H9 (cell line): ENCODE data around the gene ANGPTL3. TPM values are rescaled to one million over a fixed set of nuclear protein-coding genes. Genes with fewer than 3 reads are reported as not detected.

ENCODE experiments used
- DNase-seq: peaks from one replicate; pipeline ENCODE4 v3.0.0-alpha.2; 2017
- H2AFZ ChIP-seq: one replicate; pipeline ENCODE4 v1.6.1; 2013; ENCODE audit warnings: mild to moderate bottlenecking, low read length, control low read depth, moderate library complexity
- H2AK5ac ChIP-seq: 2 replicates; pipeline ENCODE4 v1.6.1; 2013; ENCODE audit warnings: low read length, control low read depth, mixed read lengths; ENCODE audit not compliant: insufficient read length
- H2BK120ac ChIP-seq: one replicate; pipeline ENCODE4 v1.6.1; 2013; ENCODE audit warnings: low read depth, mild to moderate bottlenecking, low read length, control low read depth, inconsistent platforms; ENCODE audit not compliant: poor library complexity, severe bottlenecking
- H2BK12ac ChIP-seq: 2 replicates; pipeline ENCODE4 v1.6.1; 2013; ENCODE audit warnings: low read length, control low read depth, mixed read lengths, low read depth; ENCODE audit not compliant: insufficient read length
- H2BK15ac ChIP-seq: 2 replicates; pipeline ENCODE4 v1.6.1; 2013; ENCODE audit warnings: low read depth, low read length, control low read depth
- H2BK20ac ChIP-seq: one replicate; pipeline ENCODE4 v1.6.1; 2013; ENCODE audit warnings: low read depth, mild to moderate bottlenecking, low read length, control low read depth, inconsistent platforms; ENCODE audit not compliant: poor library complexity, severe bottlenecking
- H2BK5ac ChIP-seq: 2 replicates; pipeline ENCODE4 v1.6.1; 2013; ENCODE audit warnings: low read length, control low read depth, mixed read lengths; ENCODE audit not compliant: insufficient read length
- H3K14ac ChIP-seq: 2 replicates; pipeline ENCODE4 v1.6.1; 2013; ENCODE audit warnings: low read length, control low read depth; ENCODE audit not compliant: insufficient read depth
- H3K18ac ChIP-seq: 2 replicates; pipeline ENCODE4 v1.6.1; 2013; ENCODE audit warnings: low read depth, mild to moderate bottlenecking, mixed read lengths, low read length, control low read depth; ENCODE audit not compliant: insufficient read length
- H3K23ac ChIP-seq: 2 replicates; pipeline ENCODE4 v1.6.1; 2013; ENCODE audit warnings: low read length, control low read depth, mixed read lengths, low read depth; ENCODE audit not compliant: insufficient read length
- H3K23me2 ChIP-seq: 2 replicates; pipeline ENCODE4 v1.6.1; 2013; ENCODE audit warnings: low read depth, mild to moderate bottlenecking, mixed read lengths, low read length, control low read depth; ENCODE audit not compliant: insufficient read length, poor library complexity, severe bottlenecking
- H3K27ac ChIP-seq: 2 replicates; pipeline ENCODE4 v1.5.1; 2013; ENCODE audit warnings: low read length, control low read depth, mixed read lengths, low read depth; ENCODE audit not compliant: insufficient read length
- H3K27me3 ChIP-seq: 2 replicates; pipeline ENCODE4 v1.6.1; 2013; ENCODE audit warnings: low read length, control low read depth, inconsistent platforms; ENCODE audit not compliant: insufficient read depth
- H3K4ac ChIP-seq: 2 replicates; pipeline ENCODE4 v1.6.1; 2013; ENCODE audit warnings: low read depth, mild to moderate bottlenecking, control low read depth, inconsistent platforms, low read length, moderate library complexity
- H3K4me1 ChIP-seq: 2 replicates; pipeline ENCODE4 v1.6.1; 2013; ENCODE audit warnings: low read length, control low read depth, inconsistent platforms; ENCODE audit not compliant: insufficient read depth
- H3K4me2 ChIP-seq: 2 replicates; pipeline ENCODE4 v1.6.1; 2013; ENCODE audit warnings: low read length, control low read depth, mixed read lengths; ENCODE audit not compliant: insufficient read length, insufficient read depth
- H3K56ac ChIP-seq: 2 replicates; pipeline ENCODE4 v1.6.1; 2013; ENCODE audit warnings: low read depth, mild to moderate bottlenecking, mixed read lengths, low read length, control low read depth; ENCODE audit not compliant: insufficient read length
- H3K79me1 ChIP-seq: 2 replicates; pipeline ENCODE4 v1.6.1; 2013; ENCODE audit warnings: low read depth, mild to moderate bottlenecking, moderate library complexity, low read length, control low read depth, inconsistent platforms; ENCODE audit not compliant: insufficient read depth, poor library complexity, severe bottlenecking
- H3K79me2 ChIP-seq: 2 replicates; pipeline ENCODE4 v1.6.1; 2013; ENCODE audit warnings: low read length, control low read depth, inconsistent platforms; ENCODE audit not compliant: insufficient read depth
- H3K9ac ChIP-seq: 2 replicates; pipeline ENCODE4 v1.6.1; 2013; ENCODE audit warnings: low read length, control low read depth, mixed read lengths; ENCODE audit not compliant: insufficient read length; ENCODE audit errors: extremely low read depth
- H3K9me3 ChIP-seq: one replicate; pipeline ENCODE4 v1.6.1; 2013; ENCODE audit warnings: low read depth, low read length, inconsistent platforms; ENCODE audit not compliant: control insufficient read depth
- H3T11ph ChIP-seq: one replicate; pipeline ENCODE4 v1.6.1; 2013; ENCODE audit warnings: mild to moderate bottlenecking, low read length, control low read depth, inconsistent platforms
- H4K20me1 ChIP-seq: one replicate; pipeline ENCODE4 v1.6.1; 2013; ENCODE audit not compliant: control insufficient read depth, insufficient read length, insufficient read depth
- H4K5ac ChIP-seq: 2 replicates; pipeline ENCODE4 v1.6.1; 2013; ENCODE audit warnings: low read depth, mild to moderate bottlenecking, mixed read lengths, low read length, control low read depth; ENCODE audit not compliant: insufficient read length
- H4K8ac ChIP-seq: replicated peaks from 2 replicates; pipeline ENCODE4 v1.6.1; 2013; ENCODE audit warnings: low read length, control low read depth, mixed read lengths, low read depth; ENCODE audit not compliant: insufficient read length
- H4K91ac ChIP-seq: 2 replicates; pipeline ENCODE4 v1.6.1; 2013; ENCODE audit warnings: low read depth, mild to moderate bottlenecking, moderate library complexity, mixed read lengths, low read length, control low read depth; ENCODE audit not compliant: insufficient read length
- H3K27ac Mint-ChIP-seq, 3 experiments: 2 replicates in 2 of 3; 3 replicates in 1 of 3; pipeline ENCODE4 v1.8.0; 2020 to 2021; ENCODE audit warnings: mixed read lengths in 3 of 3, mild to moderate bottlenecking in 1 of 3, moderate library complexity in 1 of 3
- H3K27me3 Mint-ChIP-seq: 2 replicates; pipeline ENCODE4 v1.8.0; 2021; ENCODE audit warnings: low read depth, mild to moderate bottlenecking, moderate library complexity, mixed read lengths
- H3K36me3 Mint-ChIP-seq, 3 experiments: 2 replicates in 2 of 3; 3 replicates in 1 of 3; pipeline ENCODE4 v1.8.0; 2020 to 2021; ENCODE audit warnings: low read depth in 3 of 3, mixed read lengths in 3 of 3; ENCODE audit not compliant: insufficient read depth in 1 of 3
- H3K4me1 Mint-ChIP-seq, 2 experiments: 2 replicates each; pipeline ENCODE4 v1.8.0; 2020; ENCODE audit warnings: mixed read lengths in 2 of 2
- H3K4me3 Mint-ChIP-seq, 2 experiments: 2 replicates in 1 of 2; 3 replicates in 1 of 2; pipeline ENCODE4 v1.8.0; 2020 to 2021; ENCODE audit warnings: mild to moderate bottlenecking in 2 of 2, mixed read lengths in 2 of 2, moderate library complexity in 1 of 2
- H3K9me3 Mint-ChIP-seq, 2 experiments: 2 replicates in 1 of 2; 3 replicates in 1 of 2; pipeline ENCODE4 v1.8.0; 2020; ENCODE audit warnings: mild to moderate bottlenecking in 2 of 2, mixed read lengths in 2 of 2, moderate library complexity in 1 of 2
- CTCF ChIP-seq: fragments of 200-600 bp; sonication (generic); conservative IDR thresholded peaks from 3 replicates; pipeline ENCODE4 v1.8.0; 2021; ENCODE audit warnings: antibody characterized with exemption, mild to moderate bottlenecking
- WGBS: extraction: QIAGEN DNeasy Blood & Tissue Kit; methylation state at CpG from one replicate; pipeline ENCODE4 v1.1.7; 2013; ENCODE audit warnings: missing lambda C conversion rate, low lambda C conversion rate, mixed read lengths; ENCODE audit not compliant: insufficient read length; ENCODE audit errors: extremely low coverage; 5-methylcytosine and 5-hydroxymethylcytosine counted together
- total RNA-seq: library from RNA; stranded (reverse); gene quantifications from 2 replicates; pipeline ENCODE4 v1.2.1, GENCODE V29; 2021

ANGPTL3 gene
- total RNA-seq, 1 experiment from 2014 or later: not detected

GRCh38 chr1:62589321-62589720, 8.0 kb upstream of the ANGPTL3 start:
- Histone ChIP-seq H3K27ac (no peak overlapping the region), H3K14ac (no peak overlapping the region), H3T11ph (no peak overlapping the region), H2AK5ac (no peak overlapping the region), H3K23ac (no peak overlapping the region), H3K4ac (no peak overlapping the region), H2BK5ac (no peak overlapping the region), H3K27me3 (no peaks in the 10 kb centered on the region), H3K56ac (no peak overlapping the region), H3K4me1 (no peaks in the 10 kb centered on the region), H4K20me1 (no peaks in the 10 kb centered on the region), H3K79me2 (no peaks in the 10 kb centered on the region), H2BK15ac (no peak overlapping the region), H2BK120ac (no peak overlapping the region), H2BK20ac (no peak overlapping the region), H3K18ac (no peak overlapping the region), H3K79me1 (no peaks in the 10 kb centered on the region), H2BK12ac (no peak overlapping the region), H4K91ac (no peak overlapping the region), H3K4me2 (no peak overlapping the region), H4K8ac (no peak overlapping the region), H3K23me2 (no peaks in the 10 kb centered on the region), H2AFZ (no peak overlapping the region), H3K9me3 (no peaks in the 10 kb centered on the region), H3K9ac (no peak overlapping the region), H4K5ac (no peak overlapping the region)
- no CpG with 5 or more reads among the region's 3 CpGs for WGBS
- Mint-ChIP-seq H3K4me3 (no peak overlapping the region), H3K27ac (no peak overlapping the region), H3K36me3 (peaks cover 0 to 4% (median 0%) of the 10 kb centered on the region in 3 experiments; a peak in 2 of 7 replicates), H3K9me3 (no peaks in the 10 kb centered on the region; a peak in 1 of 5 replicates), H3K27me3 (no peaks in the 10 kb centered on the region), H3K4me1 (peaks cover 22 to 27% of the 10 kb centered on the region in 2 experiments)
- no peak for TF ChIP-seq CTCF
- DNase-seq: no peak
